Suprapubic skin (tissue), 4 donors: ENCODE results near the gene TIAL1.

Experiments used
- CTCF ChIP-seq, 2 donors: fragments of 200-600 bp in 1 of 2; fragments of 450-650 bp in 1 of 2; sonication (generic) in 1 of 2; IDR thresholded peaks; one replicate each; pipeline ENCODE4 v1.5.1; 2016 to 2019; ENCODE audit warnings: antibody characterized with exemption in 2 of 2, mild to moderate bottlenecking in 1 of 2, moderate library complexity in 1 of 2
- POLR2A ChIP-seq, 2 donors: fragments of 450-650 bp; IDR thresholded peaks; one replicate each; pipeline ENCODE4 v1.6.1; 2017; ENCODE audit warnings: antibody characterized with exemption in 2 of 2, mild to moderate bottlenecking in 2 of 2, moderate library complexity in 2 of 2
- POLR2AphosphoS5 ChIP-seq, 3 donors: sonication (generic); formaldehyde crosslinking; IDR thresholded peaks; one replicate each; pipeline ENCODE4 v1.6.1; 2017; ENCODE audit warnings: antibody characterized with exemption in 3 of 3

- TF ChIP-seq POLR2AphosphoS5 (IDR thresholded peaks at IDR 0.05) (no peak), POLR2A (IDR thresholded peaks at IDR 0.05) (no peak), CTCF (IDR thresholded peaks at IDR 0.05) (no peak)
Observed at GRCh38 chr10:119621078-119621384, 24.3 kb upstream of the TIAL1 start.
